Stomach (tissue), 4 donors: Measurements from ENCODE around the gene CHRND.

Experiments
- EP300 ChIP-seq: sonication (generic); formaldehyde crosslinking; IDR thresholded peaks from one replicate; pipeline ENCODE4 v1.6.1; 2017; ENCODE audit warnings: antibody characterized with exemption
- POLR2A ChIP-seq, 4 donors: fragments of 450-650 bp; IDR thresholded peaks; one replicate each; pipeline ENCODE4 v1.6.1; 2016; ENCODE audit warnings: antibody characterized with exemption in 4 of 4, control low read depth in 2 of 4, mild to moderate bottlenecking in 1 of 4, moderate library complexity in 1 of 4
- TF ChIP-seq, protein P1 (sequence below), 7 experiments: fragments of 450-650 bp in 4 of 7; fragments of 200-600 bp in 3 of 7; sonication (generic) in 3 of 7; IDR thresholded peaks; one replicate each; pipeline ENCODE4 v1.5.1; 2016 to 2019; ENCODE audit warnings: antibody characterized with exemption in 7 of 7, control low read depth in 2 of 7, mild to moderate bottlenecking in 1 of 7

DNA sequence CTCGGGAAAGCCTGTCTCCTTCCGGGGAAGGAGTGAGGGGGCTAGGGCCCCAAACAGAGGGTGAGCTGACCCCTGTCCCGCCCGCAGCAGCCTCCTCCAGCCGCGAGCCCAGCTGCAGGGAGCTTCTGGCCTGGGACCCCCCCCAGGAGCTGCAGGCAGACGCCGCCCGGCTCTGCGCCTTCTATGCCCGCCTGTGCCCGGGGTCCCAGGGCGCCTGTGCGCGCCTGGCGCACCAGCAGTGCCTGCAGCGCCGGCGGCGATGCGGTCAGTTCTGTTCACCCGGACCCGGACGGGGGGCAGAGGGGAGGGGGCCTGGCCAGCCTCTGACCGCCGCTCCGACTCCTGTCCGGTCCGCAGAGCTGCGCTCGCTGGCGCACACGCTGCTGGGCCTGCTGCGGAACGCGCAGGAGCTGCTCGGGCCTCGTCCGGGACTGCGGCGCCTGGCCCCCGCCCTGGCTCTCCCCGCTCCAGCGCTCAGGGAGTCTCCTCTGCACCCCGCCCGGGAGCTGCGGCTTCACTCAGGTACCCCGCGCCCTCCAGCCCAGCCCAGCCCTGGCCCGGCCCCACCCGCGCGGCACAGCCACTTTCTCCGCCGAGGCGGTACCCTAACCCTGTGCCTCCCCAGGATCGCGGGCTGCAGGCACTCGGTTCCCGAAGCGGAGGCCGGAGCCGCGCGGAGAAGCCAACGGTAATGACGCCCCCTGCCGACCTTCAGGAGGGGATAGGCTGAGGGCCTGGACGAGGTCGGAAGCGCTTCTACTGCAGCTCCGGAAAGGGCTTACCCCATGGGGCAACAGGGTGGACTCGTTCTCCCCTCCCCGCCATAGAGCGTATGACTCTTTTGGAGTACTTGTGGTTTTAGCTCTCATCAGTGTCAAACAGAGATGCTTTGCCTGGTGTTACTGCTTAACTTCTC, 2.0 kb upstream of the CHRND start:
- TF ChIP-seq, protein P1, sequence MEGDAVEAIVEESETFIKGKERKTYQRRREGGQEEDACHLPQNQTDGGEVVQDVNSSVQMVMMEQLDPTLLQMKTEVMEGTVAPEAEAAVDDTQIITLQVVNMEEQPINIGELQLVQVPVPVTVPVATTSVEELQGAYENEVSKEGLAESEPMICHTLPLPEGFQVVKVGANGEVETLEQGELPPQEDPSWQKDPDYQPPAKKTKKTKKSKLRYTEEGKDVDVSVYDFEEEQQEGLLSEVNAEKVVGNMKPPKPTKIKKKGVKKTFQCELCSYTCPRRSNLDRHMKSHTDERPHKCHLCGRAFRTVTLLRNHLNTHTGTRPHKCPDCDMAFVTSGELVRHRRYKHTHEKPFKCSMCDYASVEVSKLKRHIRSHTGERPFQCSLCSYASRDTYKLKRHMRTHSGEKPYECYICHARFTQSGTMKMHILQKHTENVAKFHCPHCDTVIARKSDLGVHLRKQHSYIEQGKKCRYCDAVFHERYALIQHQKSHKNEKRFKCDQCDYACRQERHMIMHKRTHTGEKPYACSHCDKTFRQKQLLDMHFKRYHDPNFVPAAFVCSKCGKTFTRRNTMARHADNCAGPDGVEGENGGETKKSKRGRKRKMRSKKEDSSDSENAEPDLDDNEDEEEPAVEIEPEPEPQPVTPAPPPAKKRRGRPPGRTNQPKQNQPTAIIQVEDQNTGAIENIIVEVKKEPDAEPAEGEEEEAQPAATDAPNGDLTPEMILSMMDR (IDR thresholded peaks at IDR 0.05), result no peak
- TF ChIP-seq POLR2A (IDR thresholded peaks at IDR 0.05) (no peak), EP300 (no peak)
